Occipital lobe (tissue), 3 donors: ENCODE data around the gene ANKIB1. TPM values are rescaled to one million over a fixed set of nuclear protein-coding genes. Genes with fewer than 3 reads are reported as not detected.

Experiments
- DNase-seq: peaks from one replicate; lab custom pipeline; 2025; lab: John Stamatoyannopoulos, UW
- small RNA-seq: library from RNA; depleted of rRNA; stranded (forward); fragments of <200 nt; gene quantifications from one replicate; pipeline ENCODE3, GENCODE V24; 2014
- total RNA-seq: library from RNA; depleted of rRNA; stranded (reverse); fragments of >200 nt; gene quantifications from one replicate; pipeline ENCODE4 v1.2.3, GENCODE V29; 2014

Gene ANKIB1
- total RNA-seq, 1 donor from 2014 or later, result 113 TPM

DNA sequence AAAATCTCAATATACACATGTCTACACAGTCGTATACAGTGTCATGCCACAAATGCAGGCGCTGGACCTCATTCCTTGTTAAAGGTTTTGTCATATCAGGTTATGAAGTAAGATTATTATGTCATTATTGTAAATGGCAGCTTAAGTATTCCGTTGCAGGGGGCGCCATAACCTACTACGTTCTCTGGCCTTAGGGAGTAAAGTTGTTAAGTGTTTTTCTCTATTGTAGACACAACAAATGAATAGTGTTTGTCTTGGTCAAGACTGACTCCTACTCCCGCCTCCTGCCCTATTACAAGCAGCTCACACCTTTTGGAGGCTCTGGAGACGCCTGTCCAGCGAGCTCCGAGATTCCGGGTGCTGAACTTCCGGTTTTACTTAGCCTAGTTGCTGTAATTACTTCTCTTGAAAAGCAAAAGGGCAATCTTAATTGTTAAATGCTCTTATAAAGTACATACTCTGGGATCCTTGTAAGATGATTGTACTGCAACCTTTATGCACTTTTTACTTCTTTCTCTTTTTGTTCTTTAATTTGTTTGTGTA is 202.5 kb downstream of the ANKIB1 start:
- DNase-seq, result no peak

Small RNA genes within 50 kb of the gene (small RNA-seq; reads per million reads assigned to genes)
- gene MIR1285-1 (not detected), gene RF00019 (not detected)

Other genes with a start within 250 kb of the ANKIB1 start
- 345 TPM for gene CYP51A1, start 111.5 kb upstream of the ANKIB1 start, total RNA-seq
- 0.78 TPM for gene LRRD1, start 66.8 kb upstream of the ANKIB1 start, total RNA-seq
- 119 TPM for gene KRIT1, start 60 bp upstream of the ANKIB1 start, total RNA-seq
- gene GATAD1, start 201.5 kb downstream of the ANKIB1 start, total RNA-seq, result 30.9 TPM
- gene ERVW-1, start 232.0 kb downstream of the ANKIB1 start, total RNA-seq, result not detected